ENCODE data around the gene FNDC1.
"Not testable (repeated sequence)": the region's sequence is repeated elsewhere in the genome, so short reads cannot be mapped to it uniquely, and the experiment has no call there.

The FNDC1 gene

GRCh38 chr6:159261995-159262394, 92.8 kb downstream of the FNDC1 start:
- DNase-seq: no peak

GRCh38 chr6:159262586-159262985, 93.4 kb downstream of the FNDC1 start:
- no peak for DNase-seq

DNA sequence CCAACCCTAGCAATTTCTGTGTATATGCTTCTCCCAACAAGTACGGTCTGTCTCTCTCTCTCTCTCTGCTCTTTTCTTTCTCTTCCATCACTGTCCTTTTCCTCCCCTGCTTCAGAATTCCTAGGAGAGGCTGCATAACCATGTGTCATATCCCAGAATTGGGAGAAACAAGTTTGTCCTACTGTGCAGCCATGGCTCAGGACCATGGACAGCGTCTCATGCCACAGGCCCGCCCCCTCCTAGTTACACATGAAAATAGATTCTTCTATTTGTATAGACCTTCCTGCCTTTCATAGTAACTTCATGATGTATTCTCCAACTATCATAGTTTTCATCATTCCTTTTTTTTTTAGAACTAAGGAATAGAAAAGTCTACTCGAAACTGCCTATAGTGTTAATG, 98.0 kb downstream of the FNDC1 start:
- DNase-seq: no peak

DNA sequence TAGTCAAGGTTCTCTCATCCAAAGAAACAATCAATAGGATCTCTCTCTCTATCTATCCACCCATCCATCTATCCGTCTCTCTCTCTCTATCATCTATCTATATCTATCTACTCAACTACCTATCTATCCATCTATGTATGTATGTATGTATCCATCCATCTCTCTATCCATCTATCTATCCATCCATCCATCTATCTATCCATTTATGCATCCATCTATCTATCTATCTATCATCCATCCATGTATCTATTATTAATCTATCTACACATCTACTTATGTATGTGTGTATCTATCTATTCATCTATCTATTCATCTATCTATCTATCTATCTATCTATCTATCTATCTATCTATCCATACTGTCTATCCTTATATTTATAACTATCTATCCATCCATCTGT, 99.3 kb downstream of the FNDC1 start:
- no peak for DNase-seq

DNA sequence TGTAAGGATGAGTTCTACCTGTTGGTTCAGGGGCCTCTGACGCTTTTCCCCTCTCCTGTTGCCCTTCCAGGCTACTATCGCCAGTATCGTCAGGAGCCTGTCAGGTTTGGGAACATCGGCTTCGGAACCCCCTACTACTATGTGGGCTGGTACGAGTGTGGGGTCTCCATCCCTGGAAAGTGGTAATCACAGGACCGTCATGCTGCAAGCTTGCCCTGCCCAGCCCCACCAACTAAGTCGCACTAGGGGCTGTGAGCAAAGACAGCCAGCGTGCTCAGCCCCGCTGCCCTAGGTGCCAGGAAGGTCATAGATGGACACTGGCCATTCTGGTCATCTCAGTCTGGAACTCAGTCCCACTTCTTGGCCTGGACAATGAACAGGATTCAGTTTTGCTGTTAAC, 102.1 kb downstream of the FNDC1 start:
- DNase-seq: no peak

- no peak for DNase-seq
Measured at GRCh38 chr6:159278626-159279025, 109.4 kb downstream of the FNDC1 start.

DNA sequence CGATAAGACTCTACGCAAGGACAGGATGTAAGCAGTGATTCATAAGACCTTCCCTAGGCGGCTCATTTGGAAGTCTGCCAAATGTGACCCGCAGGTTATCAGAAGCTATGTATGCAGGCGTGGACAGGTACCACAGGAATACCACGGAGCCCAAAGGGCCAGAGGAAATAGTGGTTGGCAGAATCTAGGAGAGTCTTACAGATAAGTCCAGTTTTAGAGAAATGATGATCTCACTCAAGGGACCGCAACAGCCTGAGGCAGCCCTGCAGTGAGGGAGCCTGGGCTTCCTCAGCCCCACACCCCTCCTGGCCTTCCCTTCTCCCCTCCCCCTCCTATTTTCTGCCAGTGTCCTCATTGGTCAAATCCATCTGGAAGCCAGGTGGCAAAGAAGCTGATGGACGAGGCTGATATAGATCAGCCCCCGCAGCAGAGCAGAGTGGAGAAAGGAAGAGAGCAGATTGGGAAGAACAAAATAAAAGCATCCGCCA, 110.6 kb downstream of the FNDC1 start:
- no peak for DNase-seq

DNA sequence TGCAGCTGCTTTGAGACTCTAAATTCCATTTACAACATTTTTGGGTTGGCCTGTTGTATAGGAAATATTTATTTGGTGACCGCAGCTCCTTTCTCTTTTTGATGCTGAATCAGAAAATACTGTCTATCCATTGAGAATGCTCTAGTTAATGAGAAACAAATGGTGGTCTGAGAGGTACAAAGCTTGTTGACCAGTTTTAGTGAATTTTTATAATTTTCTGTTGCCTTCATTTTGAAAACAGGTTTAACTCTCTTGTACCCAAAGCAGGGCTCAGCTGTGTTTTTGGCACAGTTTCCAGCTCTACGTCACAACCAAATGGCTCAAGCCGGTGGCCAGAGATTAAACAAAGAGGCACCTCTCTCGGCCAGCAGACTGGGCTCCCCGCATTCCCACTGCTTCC, 113.2 kb downstream of the FNDC1 start:
- DNase-seq: no peak

- DNase-seq: not testable (repeated sequence)
Measured at GRCh38 chr6:159284661-159285060, 115.5 kb downstream of the FNDC1 start.

DNA sequence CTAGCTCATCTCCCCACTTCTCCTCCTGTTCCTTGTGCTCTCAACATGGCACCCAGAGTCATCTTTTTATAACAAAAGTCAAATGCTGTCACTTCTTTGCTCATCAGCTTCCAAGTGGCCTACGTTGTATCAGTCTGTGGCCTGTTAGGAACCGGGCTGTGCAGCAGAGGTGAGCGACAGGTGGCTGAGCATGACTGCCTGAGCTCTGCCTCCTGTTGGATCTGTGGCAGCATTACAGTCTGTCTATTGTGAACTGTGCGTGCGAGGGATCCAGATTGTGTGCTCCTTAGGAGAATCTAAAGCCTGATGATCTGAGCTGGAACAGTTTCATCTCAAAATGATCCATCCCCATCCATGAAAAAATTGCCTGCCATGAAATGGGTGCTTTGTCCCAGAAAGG, 129.6 kb downstream of the FNDC1 start:
- no peak for DNase-seq

GRCh38 chr6:159299566-159299965, 130.4 kb downstream of the FNDC1 start:
- DNase-seq: no peak

DNA sequence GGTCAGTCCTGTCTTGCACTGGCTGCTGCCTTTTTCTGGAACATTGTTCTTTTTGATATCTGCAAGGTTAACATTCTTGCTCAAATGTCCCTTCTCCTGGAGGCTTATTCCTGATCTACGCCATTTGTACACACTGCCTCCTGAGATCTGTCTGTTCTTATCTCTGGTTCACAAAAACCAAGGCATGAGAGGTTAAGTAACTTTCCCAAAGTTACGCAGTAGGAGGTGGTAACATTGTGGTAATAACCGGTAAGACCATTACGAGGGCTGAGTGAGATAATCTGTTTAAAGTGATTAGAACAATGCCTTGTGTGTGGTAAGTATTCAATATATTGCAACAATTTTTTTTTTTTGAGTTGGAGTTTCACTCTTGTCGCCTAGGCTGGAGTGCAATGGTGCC, 132.1 kb downstream of the FNDC1 start:
- no peak for DNase-seq

GRCh38 chr6:159301810-159302593, 132.8 kb downstream of the FNDC1 start:
- no peak for DNase-seq

DNA sequence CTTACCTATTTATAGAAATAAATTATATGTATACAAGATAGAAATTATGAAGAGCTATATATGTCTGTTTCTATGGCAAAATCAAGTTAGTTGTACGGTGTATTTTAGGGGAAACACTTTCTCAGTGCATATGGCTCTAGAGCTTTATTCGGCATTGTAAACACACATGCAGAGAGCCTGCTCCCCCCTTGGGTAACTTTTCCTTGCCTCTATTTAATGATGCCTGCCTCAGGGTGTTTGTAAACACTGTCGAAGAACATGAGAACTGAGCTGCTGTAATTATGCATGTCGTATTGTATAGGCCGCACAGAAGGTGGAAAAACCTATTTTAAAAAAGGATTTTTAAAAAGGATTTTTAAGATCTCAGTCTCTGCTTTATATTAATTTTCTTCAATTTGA, 133.4 kb downstream of the FNDC1 start:
- DNase-seq: no peak

GRCh38 chr6:159303159-159303558, 134.0 kb downstream of the FNDC1 start:
- no peak for DNase-seq

GRCh38 chr6:159303784-159304183, 134.6 kb downstream of the FNDC1 start:
- no peak for DNase-seq

GRCh38 chr6:159304641-159305040, 135.4 kb downstream of the FNDC1 start:
- no peak for DNase-seq

DNA sequence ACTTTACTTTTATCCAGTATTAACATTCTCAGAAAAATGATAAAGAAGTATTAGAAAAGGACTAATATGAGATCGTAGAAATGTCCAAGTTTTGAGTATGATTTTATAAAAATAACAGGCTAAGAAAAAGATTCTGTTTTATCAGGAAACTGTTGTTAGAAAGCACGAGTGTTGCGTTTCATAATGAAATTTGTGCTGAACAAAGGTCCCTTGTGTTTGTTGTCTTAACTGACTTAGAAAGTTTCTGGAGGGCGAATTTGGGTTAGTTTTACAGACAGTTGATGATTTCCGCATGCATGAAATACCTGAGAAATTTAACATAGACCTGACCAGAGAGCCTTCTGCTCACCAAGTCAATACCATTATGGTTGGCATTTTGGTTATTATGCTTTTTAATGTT, 136.0 kb downstream of the FNDC1 start:
- no peak for DNase-seq

- no peak for DNase-seq
Measured at GRCh38 chr6:159305804-159306537, 136.8 kb downstream of the FNDC1 start.

DNA sequence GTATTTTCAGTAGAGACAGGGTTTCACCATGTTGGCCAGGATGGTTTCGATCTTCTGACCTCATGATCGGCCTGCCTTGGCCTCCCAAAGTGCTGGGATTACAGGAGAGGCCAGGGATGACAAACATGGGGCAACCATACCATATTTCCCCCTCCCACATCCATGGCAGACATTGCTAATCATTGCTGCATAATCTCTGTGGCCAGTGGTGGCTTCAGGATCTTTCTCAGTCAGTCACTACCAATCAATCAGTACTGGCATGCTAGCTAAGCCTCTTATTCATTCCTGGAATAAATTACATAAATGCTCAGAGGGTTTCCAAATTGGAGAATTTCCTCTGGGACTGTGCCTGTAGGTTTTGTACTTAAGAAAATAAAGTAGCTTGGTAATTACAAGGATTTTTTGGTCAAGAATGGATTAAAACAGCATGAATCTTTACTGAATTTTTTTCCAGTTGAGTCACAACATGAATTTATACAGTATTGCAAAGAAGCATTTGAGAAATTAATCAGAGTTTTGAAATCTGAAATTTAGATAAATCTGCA, 138.1 kb downstream of the FNDC1 start:
- no peak for DNase-seq

GRCh38 chr6:159308198-159308597, 139.0 kb downstream of the FNDC1 start:
- no peak for DNase-seq

DNA sequence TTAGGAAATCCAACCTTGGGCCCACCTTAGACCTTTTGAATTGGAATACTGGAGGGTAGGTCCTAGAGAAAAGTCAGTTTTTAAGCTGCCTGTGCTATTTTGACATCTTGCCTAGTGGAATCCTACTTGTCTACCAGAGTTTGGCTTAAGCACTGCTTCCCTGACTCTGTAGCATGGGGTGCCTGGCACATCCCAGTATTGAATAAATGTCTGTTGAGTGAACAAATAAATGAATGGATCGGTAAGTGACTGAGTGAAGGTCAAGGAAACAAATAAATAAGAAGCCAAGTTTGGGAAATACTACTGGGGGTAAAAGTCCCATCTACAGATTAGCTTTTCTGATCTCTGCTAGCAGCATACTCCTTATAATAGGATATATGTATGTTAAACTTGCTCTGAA, 140.5 kb downstream of the FNDC1 start:
- DNase-seq: no peak

GRCh38 chr6:159311618-159312017, 142.4 kb downstream of the FNDC1 start:
- no peak for DNase-seq

DNA sequence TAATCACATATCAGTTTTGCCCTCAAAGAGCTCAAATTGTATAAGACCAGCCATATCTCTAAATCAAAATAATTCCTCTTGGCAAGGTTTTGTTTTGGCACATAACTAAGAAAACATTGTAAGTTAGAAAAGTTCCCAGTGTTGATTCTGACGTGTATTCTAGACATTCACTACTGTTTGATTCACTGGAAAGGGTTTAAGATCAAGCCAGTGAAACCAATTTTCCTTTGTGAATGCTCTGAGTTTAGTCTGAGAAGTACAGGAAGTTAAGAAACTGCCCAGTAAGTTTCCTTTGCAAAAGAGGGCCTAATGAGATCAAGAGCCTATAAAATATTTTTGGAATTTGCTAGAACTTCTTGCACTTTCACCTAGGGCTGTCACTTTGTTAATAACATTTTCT, 143.0 kb downstream of the FNDC1 start:
- DNase-seq: no peak

All from bone marrow (tissue), 2 donors.